Mesothelial cell of epicardium (in vitro differentiated cells): ENCODE data around the gene KCNAB2. TPM values are rescaled to one million over a fixed set of nuclear protein-coding genes. Genes with fewer than 3 reads are reported as not detected.

Experiments used
- DNase-seq, 2 experiments: peaks; one replicate each; pipeline ENCODE4 v3.0.0; 2021; ENCODE audit warnings: low spot score in 2 of 2; ENCODE audit not compliant: unreplicated experiment in 2 of 2
- H3K27ac Mint-ChIP-seq: 2 replicates; pipeline ENCODE4 v1.8.0; 2021; ENCODE audit warnings: mixed read lengths
- H3K27me3 Mint-ChIP-seq: 2 replicates; pipeline ENCODE4 v1.8.0; 2021; ENCODE audit warnings: low read depth, mixed read lengths
- H3K36me3 Mint-ChIP-seq: 2 replicates; pipeline ENCODE4 v1.8.0; 2021; ENCODE audit warnings: mixed read lengths
- H3K4me1 Mint-ChIP-seq: 2 replicates; pipeline ENCODE4 v1.8.0; 2021; ENCODE audit warnings: mixed read lengths
- H3K4me3 Mint-ChIP-seq: 2 replicates; pipeline ENCODE4 v1.8.0; 2021; ENCODE audit warnings: mild to moderate bottlenecking, moderate library complexity, mixed read lengths
- H3K9me3 Mint-ChIP-seq: 2 replicates; pipeline ENCODE4 v1.8.0; 2021; ENCODE audit warnings: mixed read lengths
- total RNA-seq: library from RNA; stranded (reverse); gene quantifications from 3 replicates; pipeline ENCODE4 v1.2.1, GENCODE V29; 2021
- TF ChIP-seq, protein P1 (sequence below): fragments of 200-600 bp; sonication (generic); IDR thresholded peaks from one replicate; pipeline ENCODE4 v1.5.0; 2021; ENCODE audit warnings: antibody characterized with exemption; ENCODE audit not compliant: unreplicated experiment

The KCNAB2 gene
- total RNA-seq, 1 donor from 2014 or later: 10.7 TPM

- DNase-seq: no peak
- H3K4me1 Mint-ChIP-seq: peaks cover 2% of the 10 kb centered on the region
- H3K27me3 Mint-ChIP-seq: peaks cover 57% of the 10 kb centered on the region
- H3K36me3 Mint-ChIP-seq: no peaks in the 10 kb centered on the region
- H3K4me3 Mint-ChIP-seq: no peak overlapping the region
- H3K27ac Mint-ChIP-seq: no peak overlapping the region
- TF ChIP-seq, protein P1, sequence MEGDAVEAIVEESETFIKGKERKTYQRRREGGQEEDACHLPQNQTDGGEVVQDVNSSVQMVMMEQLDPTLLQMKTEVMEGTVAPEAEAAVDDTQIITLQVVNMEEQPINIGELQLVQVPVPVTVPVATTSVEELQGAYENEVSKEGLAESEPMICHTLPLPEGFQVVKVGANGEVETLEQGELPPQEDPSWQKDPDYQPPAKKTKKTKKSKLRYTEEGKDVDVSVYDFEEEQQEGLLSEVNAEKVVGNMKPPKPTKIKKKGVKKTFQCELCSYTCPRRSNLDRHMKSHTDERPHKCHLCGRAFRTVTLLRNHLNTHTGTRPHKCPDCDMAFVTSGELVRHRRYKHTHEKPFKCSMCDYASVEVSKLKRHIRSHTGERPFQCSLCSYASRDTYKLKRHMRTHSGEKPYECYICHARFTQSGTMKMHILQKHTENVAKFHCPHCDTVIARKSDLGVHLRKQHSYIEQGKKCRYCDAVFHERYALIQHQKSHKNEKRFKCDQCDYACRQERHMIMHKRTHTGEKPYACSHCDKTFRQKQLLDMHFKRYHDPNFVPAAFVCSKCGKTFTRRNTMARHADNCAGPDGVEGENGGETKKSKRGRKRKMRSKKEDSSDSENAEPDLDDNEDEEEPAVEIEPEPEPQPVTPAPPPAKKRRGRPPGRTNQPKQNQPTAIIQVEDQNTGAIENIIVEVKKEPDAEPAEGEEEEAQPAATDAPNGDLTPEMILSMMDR: no peak
- H3K9me3 Mint-ChIP-seq: no peaks in the 10 kb centered on the region
Measured at GRCh38 chr1:6026095-6026809, 19.4 kb upstream of the KCNAB2 start.

- Mint-ChIP-seq H3K27ac (no peak overlapping the region), H3K9me3 (no peaks in the 10 kb centered on the region), H3K27me3 (peaks cover 53% of the 10 kb centered on the region), H3K4me3 (no peak overlapping the region), H3K36me3 (no peaks in the 10 kb centered on the region), H3K4me1 (peaks cover 2% of the 10 kb centered on the region)
- DNase-seq: no peak
- TF ChIP-seq, protein P1: no peak
Measured at GRCh38 chr1:6027591-6027990, 18.1 kb upstream of the KCNAB2 start.

DNA sequence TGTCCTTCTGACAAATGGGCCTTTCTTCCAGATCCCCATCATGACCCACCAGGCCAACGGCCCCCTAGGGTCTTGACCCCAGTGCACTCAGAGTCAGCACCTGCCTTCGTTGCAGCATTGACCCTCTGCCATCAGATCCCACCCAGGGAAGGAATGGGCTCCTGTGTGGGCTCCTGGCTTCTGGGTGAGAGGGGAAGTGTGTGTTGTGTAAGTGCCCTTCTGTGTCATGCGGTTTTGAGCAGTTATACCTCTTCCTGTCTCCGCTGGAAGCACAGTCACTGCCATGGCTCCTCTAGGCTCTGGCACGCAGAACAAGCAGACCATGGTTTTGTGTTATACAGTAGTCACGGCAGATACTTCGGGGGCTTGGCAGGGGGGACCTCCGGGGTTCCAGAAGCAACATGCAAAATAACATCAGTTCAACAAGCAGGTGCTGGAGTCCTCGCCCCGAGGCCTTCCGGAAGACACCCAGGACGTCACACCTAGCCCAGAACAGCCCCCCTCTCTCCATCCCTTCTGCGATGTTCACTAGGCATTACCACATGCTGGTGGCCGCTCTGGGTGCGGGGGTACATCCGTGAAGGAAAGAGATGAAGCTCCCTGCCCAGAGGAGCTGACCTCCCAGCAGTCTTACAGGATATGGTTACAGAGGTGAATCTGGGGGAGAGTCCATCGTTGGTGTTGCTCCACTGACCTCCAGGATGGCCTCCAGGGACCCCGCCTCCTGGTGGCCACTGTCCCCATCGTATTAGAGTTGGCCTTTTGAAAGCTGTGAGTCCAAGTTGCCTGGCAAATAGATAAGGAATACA is 17.4 kb upstream of the KCNAB2 start:
- Mint-ChIP-seq H3K36me3 (no peaks in the 10 kb centered on the region), H3K27me3 (peaks cover 60% of the 10 kb centered on the region), H3K9me3 (no peaks in the 10 kb centered on the region), H3K4me1 (peaks cover 2% of the 10 kb centered on the region), H3K27ac (no peak overlapping the region), H3K4me3 (no peak overlapping the region)
- no peak for DNase-seq
- TF ChIP-seq, protein P1: no peak

DNA sequence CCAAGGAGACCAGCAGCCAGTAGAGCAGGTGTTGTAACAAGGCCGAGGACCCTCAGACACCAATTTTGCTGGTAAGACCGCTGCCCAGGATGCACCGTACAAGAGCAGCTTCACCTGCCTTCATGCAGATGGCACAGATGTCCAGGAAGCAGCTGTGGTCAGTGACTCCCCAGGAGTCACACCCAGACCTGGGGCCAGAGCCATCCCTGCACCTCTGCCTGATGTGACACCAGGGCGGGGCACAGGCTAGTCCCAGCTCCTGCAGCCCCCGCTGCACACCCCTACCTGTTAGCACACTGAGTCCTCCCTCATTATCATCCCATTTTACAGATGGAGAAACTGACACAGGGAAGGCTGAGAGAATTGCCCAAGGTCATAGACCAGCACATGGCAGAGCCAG is 16.3 kb upstream of the KCNAB2 start:
- Mint-ChIP-seq H3K4me1 (peaks cover 2% of the 10 kb centered on the region), H3K4me3 (no peak overlapping the region), H3K36me3 (no peaks in the 10 kb centered on the region), H3K9me3 (no peaks in the 10 kb centered on the region), H3K27ac (no peak overlapping the region), H3K27me3 (peaks cover 61% of the 10 kb centered on the region)
- no peak for DNase-seq
- TF ChIP-seq, protein P1: no peak

GRCh38 chr1:6030132-6030531 is 15.6 kb upstream of the KCNAB2 start:
- TF ChIP-seq, protein P1: no peak
- Mint-ChIP-seq H3K27me3 (peaks cover 62% of the 10 kb centered on the region), H3K9me3 (no peaks in the 10 kb centered on the region), H3K4me1 (peaks cover 8% of the 10 kb centered on the region), H3K36me3 (no peaks in the 10 kb centered on the region), H3K4me3 (no peak overlapping the region), H3K27ac (no peak overlapping the region)
- no peak for DNase-seq
